Lower lobe of right lung (tissue), 2 donors: ENCODE results near the gene CER1. TPM values are rescaled to one million over a fixed set of nuclear protein-coding genes. Genes with fewer than 3 reads are reported as not detected.

Source experiments
- ATAC-seq, 2 donors: fragments of 200-7000 bp; cut with Tn5 transposase; one replicate each; pipeline ENCODE4 v1.9.1; 2020 to 2022; ENCODE audit warnings: mild to moderate bottlenecking in 2 of 2, moderate library complexity in 2 of 2
- DNase-seq: peaks from one replicate; pipeline ENCODE4 v3.0.0-alpha.2; 2020
- H3K27ac ChIP-seq: fragments of 200-600 bp; one replicate; pipeline ENCODE4 v1.8.0; 2022
- H3K27me3 ChIP-seq: fragments of 200-600 bp; one replicate; pipeline ENCODE4 v1.8.0; 2022; ENCODE audit warnings: low read depth
- H3K36me3 ChIP-seq: fragments of 200-600 bp; one replicate; pipeline ENCODE4 v1.8.0; 2022; ENCODE audit warnings: mild to moderate bottlenecking
- H3K4me1 ChIP-seq: fragments of 200-600 bp; one replicate; pipeline ENCODE4 v1.8.0; 2022
- H3K4me3 ChIP-seq: fragments of 200-600 bp; one replicate; pipeline ENCODE4 v1.8.0; 2022; ENCODE audit warnings: mild to moderate bottlenecking
- H3K9me3 ChIP-seq: fragments of 200-600 bp; one replicate; pipeline ENCODE4 v1.8.0; 2022
- CTCF ChIP-seq: fragments of 200-600 bp; IDR thresholded peaks from one replicate; pipeline ENCODE4 v1.8.0; 2022; ENCODE audit warnings: antibody characterized with exemption, mild to moderate bottlenecking
- intact Hi-C: fragments of 100-400 bp; cut with DNase I; formaldehyde crosslinking; loops from one replicate; pipeline ENCODE4 v1.11.0; 2022
- total RNA-seq: library from RNA; stranded (reverse); fragmentation: NEBNext Ultra II Directional; extraction: Animal tissue kit (Norgen Biotek cat#: 25700); gene quantifications from one replicate; pipeline ENCODE4 v1.2.1, GENCODE V29; 2021
- donor health status: DM: no; HTN: yes; CAD: no; lungs with severe emphysema.

CER1 gene
- total RNA-seq, 1 donor from 2014 or later, result not detected

GRCh38 chr9:14674630-14675029 is 47.9 kb downstream of the CER1 start:
- Histone ChIP-seq H3K4me1 (no peaks in the 10 kb centered on the region), H3K27me3 (no peaks in the 10 kb centered on the region), H3K36me3 (peaks cover 11% of the 10 kb centered on the region), H3K9me3 (no peaks in the 10 kb centered on the region), H3K4me3 (no peak overlapping the region), H3K27ac (no peak overlapping the region)
- ATAC-seq (no peak), DNase-seq (no peak)
- no peak for TF ChIP-seq CTCF
- intact Hi-C loops, result no loop called here

GRCh38 chr9:14671377-14671776 is 51.2 kb downstream of the CER1 start:
- DNase-seq (no peak), ATAC-seq (no peak)
- Histone ChIP-seq H3K27me3 (no peaks in the 10 kb centered on the region), H3K36me3 (peaks cover 11% of the 10 kb centered on the region), H3K27ac (no peak overlapping the region), H3K9me3 (no peaks in the 10 kb centered on the region), H3K4me1 (no peaks in the 10 kb centered on the region), H3K4me3 (no peak overlapping the region)
- TF ChIP-seq CTCF, result no peak
- intact Hi-C loops, result no loop called here

- intact Hi-C loops, result no loop called here
Measured at GRCh38 chr9:14670718-14671117, 51.8 kb downstream of the CER1 start.

More at GRCh38 chr9:14670718-14671117, 51.8 kb downstream of the CER1 start:
- peaks cover 11% of the 10 kb centered on the region for H3K36me3 ChIP-seq
- H3K4me3 ChIP-seq, result no peak overlapping the region
- TF ChIP-seq CTCF, result no peak
- no peaks in the 10 kb centered on the region for H3K27me3 ChIP-seq
- ATAC-seq (no peak), DNase-seq (no peak)
- no peak overlapping the region for H3K27ac ChIP-seq
- no peaks in the 10 kb centered on the region for H3K9me3 ChIP-seq
- no peaks in the 10 kb centered on the region for H3K4me1 ChIP-seq

Other genes starting within 250 kb of the CER1 start
- gene ZDHHC21, start 29.3 kb downstream of the CER1 start, total RNA-seq, result 19.7 TPM
- 4.3 TPM for gene FREM1, start 187.7 kb upstream of the CER1 start, total RNA-seq